HCT116 (cell line): ENCODE measurements around the gene ASCL5. TPM values are rescaled to one million over a fixed set of nuclear protein-coding genes. Genes with fewer than 3 reads are reported as not detected.

Source experiments
- ATAC-seq: fragments of 200-7000 bp; cut with Tn5 transposase; 2 replicates; pipeline ENCODE4 v1.9.1; 2020; ENCODE audit warnings: mild to moderate bottlenecking, moderate library complexity
- BruUV-seq: library from RNA; stranded (reverse); fragments of 400-500 nt; replicated peaks from 2 replicates; lab custom pipeline; 2021; lab: Mats Ljungman, UMichigan
- CTCF ChIA-PET: fragments of 300-600 bp; sonication (Branson Sonifier 250); formaldehyde crosslinking; loops from one replicate; lab custom pipeline; 2021; ENCODE audit warnings: antibody characterized with exemption; lab: Charles Lee
- POLR2A ChIA-PET: fragments of 300-600, 350-600 bp; sonication (Branson Sonifier 250); formaldehyde crosslinking; loops from one replicate; lab custom pipeline; 2021; ENCODE audit warnings: antibody characterized with exemption; lab: Charles Lee
- RAD21 ChIA-PET, 2 experiments: fragments of 300-600 bp; sonication (Branson Sonifier 250); formaldehyde crosslinking; loops; one replicate each; lab custom pipeline; 2023; ENCODE audit warnings: low total read pairs in 2 of 2; ENCODE audit not compliant: uncharacterized antibody in 2 of 2, unreplicated experiment in 2 of 2, low non-redundant PET in 1 of 2; lab: Charles Lee
- DNase-seq: peaks from one replicate; pipeline ENCODE4 v3.0.0-alpha.2; 2010; ENCODE audit warnings: low read depth, low spot score
- H2AFZ ChIP-seq: fragments of 200-600 bp; shearing (Covaris generic), sonication (generic); 2 replicates; pipeline ENCODE4 v1.6.1; 2017; ENCODE audit warnings: low read depth, mixed run types, mixed read lengths, antibody characterized with exemption, low read length; ENCODE audit not compliant: poor library complexity, severe bottlenecking
- H3K27ac ChIP-seq: 2 replicates; pipeline ENCODE4 v1.5.1; 2012; ENCODE audit warnings: low read depth, low read length
- H3K27me3 ChIP-seq: fragments of 200-600 bp; sonication (generic); 2 replicates; pipeline ENCODE4 v1.6.1; 2016; ENCODE audit warnings: mixed run types, low read length, mixed read lengths; ENCODE audit not compliant: insufficient read depth
- H3K36me3 ChIP-seq, 2 experiments: fragments of 200-500 bp in 1 of 2; fragments of 200-600 bp in 1 of 2; sonication (Bioruptor generic) in 1 of 2; sonication (generic) in 1 of 2; 2 replicates each; pipeline versions ENCODE4 v1.5.1 to v1.6.1; 2014 to 2016; ENCODE audit warnings: low read length in 2 of 2, inconsistent platforms in 1 of 2, mixed read lengths in 1 of 2, mixed run types in 1 of 2; ENCODE audit not compliant: insufficient read depth in 2 of 2, control insufficient read depth in 1 of 2
- H3K4me1 ChIP-seq, 2 experiments: fragments of 200-600 bp in 1 of 2; sonication (generic) in 1 of 2; 2 replicates each; pipeline versions ENCODE4 v1.5.1 to v1.6.1; 2012 to 2017; ENCODE audit warnings: low read length in 2 of 2, inconsistent platforms in 1 of 2, mild to moderate bottlenecking in 1 of 2, mixed read lengths in 1 of 2, mixed run types in 1 of 2, moderate library complexity in 1 of 2; ENCODE audit not compliant: insufficient read depth in 2 of 2, control insufficient read depth in 1 of 2
- H3K4me2 ChIP-seq: fragments of 200-600 bp; sonication (generic); 2 replicates; pipeline ENCODE4 v1.6.1; 2017; ENCODE audit warnings: mixed run types, low read length, mixed read lengths
- H3K4me3 ChIP-seq, 2 experiments: fragments of 200-600 bp in 1 of 2; sonication (generic) in 1 of 2; replicated peaks in 1 of 2; 2 replicates each; pipeline ENCODE4 v1.5.1; 2011 to 2016; ENCODE audit warnings: low read length in 2 of 2, control low read depth in 1 of 2, low read depth in 1 of 2, mild to moderate bottlenecking in 1 of 2, mixed read lengths in 1 of 2, mixed run types in 1 of 2
- H3K79me2 ChIP-seq: fragments of 200-600 bp; sonication (generic); 2 replicates; pipeline ENCODE4 v1.6.1; 2017; ENCODE audit warnings: mild to moderate bottlenecking, mixed run types, low read length, moderate library complexity, mixed read lengths; ENCODE audit not compliant: insufficient read depth
- H3K9ac ChIP-seq: fragments of 200-600 bp; sonication (generic); 2 replicates; pipeline ENCODE4 v1.6.1; 2016; ENCODE audit warnings: low read length, mixed read lengths
- H3K9me2 ChIP-seq: fragments of 200-600 bp; sonication (generic), shearing (Covaris generic); 2 replicates; pipeline ENCODE4 v1.6.1; 2017; ENCODE audit warnings: mixed run types, mild to moderate bottlenecking, moderate library complexity; ENCODE audit not compliant: insufficient read depth
- H3K9me3 ChIP-seq, 2 experiments: fragments of 200-500 bp in 1 of 2; fragments of 200-600 bp in 1 of 2; sonication (Bioruptor generic) in 1 of 2; sonication (generic) in 1 of 2; 2 replicates each; pipeline ENCODE4 v1.6.1; 2014 to 2017; ENCODE audit warnings: low read length in 2 of 2, mixed read lengths in 2 of 2, inconsistent platforms in 1 of 2, low read depth in 1 of 2, mild to moderate bottlenecking in 1 of 2, mixed run types in 1 of 2, moderate library complexity in 1 of 2; ENCODE audit not compliant: control insufficient read depth in 1 of 2, insufficient read depth in 1 of 2
- H4K20me1 ChIP-seq: fragments of 200-600 bp; sonication (generic), shearing (Covaris generic); 2 replicates; pipeline ENCODE4 v1.6.1; 2017; ENCODE audit warnings: mixed run types, mild to moderate bottlenecking, moderate library complexity; ENCODE audit not compliant: insufficient read depth
- ATF3 ChIP-seq: IDR thresholded peaks from 2 replicates; pipeline ENCODE4 v1.6.1; 2012
- CBX3 ChIP-seq: IDR thresholded peaks from 2 replicates; pipeline ENCODE4 v1.6.1; 2012; ENCODE audit warnings: low read depth
- CEBPB ChIP-seq: IDR thresholded peaks from 2 replicates; pipeline ENCODE4 v1.6.1; 2012; ENCODE audit warnings: low read depth
- CTCF ChIP-seq, 3 experiments: fragments of 200-600 bp in 1 of 3; sonication (generic) in 1 of 3; IDR thresholded peaks in 2 of 3; conservative IDR thresholded peaks in 1 of 3; 2 replicates each; pipeline ENCODE4 v1.5.1; 2012 to 2017; ENCODE audit warnings: low read depth in 2 of 3, low read length in 2 of 3, antibody characterized with exemption in 1 of 3, borderline replicate concordance in 1 of 3, control low read depth in 1 of 3, mild to moderate bottlenecking in 1 of 3, mixed read lengths in 1 of 3, mixed run types in 1 of 3, moderate library complexity in 1 of 3; ENCODE audit not compliant: insufficient read depth in 1 of 3
- EGR1 ChIP-seq: IDR thresholded peaks from 2 replicates; pipeline ENCODE4 v1.6.1; 2012; ENCODE audit warnings: low read depth
- EZH2phosphoT487 ChIP-seq: fragments of 200-600 bp; IDR thresholded peaks from 2 replicates; pipeline ENCODE4 v1.6.1; 2018; ENCODE audit warnings: antibody characterized with exemption, borderline replicate concordance
- FOSL1 ChIP-seq: IDR thresholded peaks from 2 replicates; pipeline ENCODE4 v1.6.1; 2012; ENCODE audit warnings: low read depth
- JUND ChIP-seq: IDR thresholded peaks from 2 replicates; pipeline ENCODE4 v1.6.1; 2012
- MAX ChIP-seq: IDR thresholded peaks from 2 replicates; pipeline ENCODE4 v1.6.1; 2012
- POLR2A ChIP-seq: IDR thresholded peaks from 2 replicates; pipeline ENCODE4 v1.7.0; 2011; ENCODE audit warnings: borderline replicate concordance; ENCODE audit not compliant: insufficient read depth, insufficient read length; ENCODE audit errors: extremely low read depth
- POLR2AphosphoS5 ChIP-seq: IDR thresholded peaks from 2 replicates; pipeline ENCODE4 v1.6.1; 2011; ENCODE audit warnings: mild to moderate bottlenecking, low read depth, low read length, moderate library complexity
- RAD21 ChIP-seq: IDR thresholded peaks from 2 replicates; pipeline ENCODE4 v1.6.1; 2012; ENCODE audit warnings: low read depth, mild to moderate bottlenecking
- SIN3A ChIP-seq: IDR thresholded peaks from 2 replicates; pipeline ENCODE4 v1.6.1; 2012; ENCODE audit warnings: low read depth
- SP1 ChIP-seq: IDR thresholded peaks from 2 replicates; pipeline ENCODE4 v1.6.1; 2012; ENCODE audit warnings: low read depth
- SRF ChIP-seq: IDR thresholded peaks from 2 replicates; pipeline ENCODE4 v1.6.1; 2012; ENCODE audit warnings: low read depth
- TCF7L2 ChIP-seq: IDR thresholded peaks from 2 replicates; pipeline ENCODE4 v1.7.0; 2011; ENCODE audit warnings: borderline replicate concordance, inconsistent platforms; ENCODE audit not compliant: insufficient read depth, insufficient read length; ENCODE audit errors: extremely low read depth
- ZFX ChIP-seq: fragments of 450-650 bp; IDR thresholded peaks from 2 replicates; pipeline ENCODE4 v1.6.1; 2017
- intact Hi-C: fragments of 100-400 bp; cut with micrococcal nuclease; formaldehyde crosslinking; loops from 2 replicates; pipeline ENCODE4 v1.10.0; 2022
- total RNA-seq: library from RNA; stranded (reverse); gene quantifications from one replicate; pipeline ENCODE4 v1.2.1, GENCODE V29; 2021; ENCODE audit not compliant: unreplicated experiment

ASCL5 gene
- total RNA-seq, 1 experiment from 2014 or later, result 0.15 TPM

GRCh38 chr1:201136355-201137023, 9.5 kb upstream of the ASCL5 start:
- RAD21 ChIA-PET, result no interaction called here
- Histone ChIP-seq H3K9me2 (no peaks in the 10 kb centered on the region), H3K4me1 (no peaks in the 10 kb centered on the region), H3K9me3 (no peaks in the 10 kb centered on the region), H3K79me2 (no peaks in the 10 kb centered on the region), H3K27ac (no peak overlapping the region), H3K4me3 (no peak overlapping the region), H2AFZ (no peak overlapping the region), H4K20me1 (no peaks in the 10 kb centered on the region), H3K9ac (no peak overlapping the region), H3K27me3 (no peaks in the 10 kb centered on the region)
- DNase-seq (no peak), ATAC-seq (no peak)
- no TSS peak for BruUV-seq
- intact Hi-C loops, result no loop called here
- TF ChIP-seq ATF3, result no peak
- TF ChIP-seq RAD21, result no peak
- TF ChIP-seq SRF, result no peak
- TF ChIP-seq CBX3, result no peak
- no peak for TF ChIP-seq POLR2AphosphoS5
- TF ChIP-seq POLR2A, result no peak
- no peak for TF ChIP-seq MAX
- TF ChIP-seq EGR1, result no peak
- TF ChIP-seq CTCF (IDR thresholded peaks at IDR 0.05 in 2 of 3, conservative IDR thresholded peaks at IDR 0.05 in 1 of 3; ENCODE audit: borderline replicate concordance in 1 of 3, insufficient read depth in 1 of 3, low read depth in 2 of 3, low read length in 2 of 3), result no peak
- no peak for TF ChIP-seq TCF7L2
- TF ChIP-seq ZFX, result no peak
- no peak for TF ChIP-seq CEBPB
- no peak for TF ChIP-seq SIN3A
- TF ChIP-seq JUND, result no peak
- TF ChIP-seq FOSL1, result no peak
- no peak for TF ChIP-seq SP1
- no peak for TF ChIP-seq EZH2phosphoT487
- TF ChIP-seq, all 23 proteins: peak for 0
- CTCF ChIA-PET, result interaction anchor here (0.7 kb wide), 1 partner anchor 165 kb away, joined by 3 read pairs; no protein-coding TSS in a partner anchor
- no peak overlapping the region for H3K4me2 ChIP-seq
- H3K36me3 ChIP-seq, result peaks cover 7 to 9% of the 10 kb centered on the region in 2 experiments; a peak in 2 of 4 replicates
- POLR2A ChIA-PET, result no interaction called here
